Glomerular endothelial cell (primary cell): ENCODE results near the gene IL21R. TPM values are rescaled to one million over a fixed set of nuclear protein-coding genes. Genes with fewer than 3 reads are reported as not detected.
"Not testable (repeated sequence)": the region's sequence is repeated elsewhere in the genome, so short reads cannot be mapped to it uniquely, and the experiment has no call there.

Experiments used
- DNase-seq: peaks from one replicate; pipeline ENCODE4 v3.0.0-alpha.2; 2011; ENCODE audit warnings: low read depth, low spot score; ENCODE audit errors: extremely low read depth
- total RNA-seq: library from RNA; depleted of rRNA; stranded (reverse); fragments of >200 nt; gene quantifications from 2 replicates; pipeline ENCODE4 v1.2.3, GENCODE V29; 2015

IL21R gene
- total RNA-seq, 1 donor from 2014 or later, result 0.47 TPM

GRCh38 chr16:27426423-27427408 is 24.7 kb downstream of the IL21R start:
- no peak for DNase-seq

GRCh38 chr16:27427538-27427937 is 25.6 kb downstream of the IL21R start:
- DNase-seq, result no peak

- DNase-seq, result no peak
Measured at GRCh38 chr16:27428026-27428785, 26.2 kb downstream of the IL21R start.

GRCh38 chr16:27429330-27429871 is 27.4 kb downstream of the IL21R start:
- no peak for DNase-seq

GRCh38 chr16:27429981-27430441 is 28.0 kb downstream of the IL21R start:
- DNase-seq, result no peak

- no peak for DNase-seq
Measured at GRCh38 chr16:27430512-27430911, 28.5 kb downstream of the IL21R start.

GRCh38 chr16:27430923-27431484 is 29.0 kb downstream of the IL21R start:
- no peak for DNase-seq

GRCh38 chr16:27431773-27432532 is 30.0 kb downstream of the IL21R start:
- DNase-seq, result no peak

GRCh38 chr16:27432558-27432957 is 30.6 kb downstream of the IL21R start:
- DNase-seq, result no peak

GRCh38 chr16:27433191-27433590 is 31.2 kb downstream of the IL21R start:
- DNase-seq, result not testable (repeated sequence)

- DNase-seq, result no peak
Measured at GRCh38 chr16:27433636-27434035, 31.7 kb downstream of the IL21R start.

GRCh38 chr16:27434141-27435051 is 32.4 kb downstream of the IL21R start:
- DNase-seq, result no peak

GRCh38 chr16:27435146-27435545 is 33.2 kb downstream of the IL21R start:
- DNase-seq, result not testable (repeated sequence)

- no peak for DNase-seq
Measured at GRCh38 chr16:27436065-27436464, 34.1 kb downstream of the IL21R start.

- no peak for DNase-seq
Measured at GRCh38 chr16:27436921-27437650, 35.1 kb downstream of the IL21R start.

- DNase-seq, result no peak
Measured at GRCh38 chr16:27437946-27438345, 36.0 kb downstream of the IL21R start.

- no peak for DNase-seq
Measured at GRCh38 chr16:27439271-27440018, 37.5 kb downstream of the IL21R start.

- DNase-seq, result no peak
Measured at GRCh38 chr16:27441276-27441675, 39.3 kb downstream of the IL21R start.
